GM18505 (cell line): Measurements from ENCODE around the gene NEURL1.

Experiments used
- ATAC-seq: cut with Tn5 transposase; IDR thresholded peaks from one replicate; pipeline ENCODE4 v1.9.1; 2021; ENCODE audit not compliant: unreplicated experiment
- POLR2A ChIP-seq: IDR thresholded peaks from 4 replicates; pipeline ENCODE4 v1.6.1; 2011; ENCODE audit warnings: borderline replicate concordance; ENCODE audit not compliant: insufficient read depth, insufficient read length; ENCODE audit errors: extremely low read depth

NEURL1 gene

GRCh38 chr10:103504181-103504783 is 10.8 kb downstream of the NEURL1 start:
- ATAC-seq: no peak
- no peak for TF ChIP-seq POLR2A

DNA sequence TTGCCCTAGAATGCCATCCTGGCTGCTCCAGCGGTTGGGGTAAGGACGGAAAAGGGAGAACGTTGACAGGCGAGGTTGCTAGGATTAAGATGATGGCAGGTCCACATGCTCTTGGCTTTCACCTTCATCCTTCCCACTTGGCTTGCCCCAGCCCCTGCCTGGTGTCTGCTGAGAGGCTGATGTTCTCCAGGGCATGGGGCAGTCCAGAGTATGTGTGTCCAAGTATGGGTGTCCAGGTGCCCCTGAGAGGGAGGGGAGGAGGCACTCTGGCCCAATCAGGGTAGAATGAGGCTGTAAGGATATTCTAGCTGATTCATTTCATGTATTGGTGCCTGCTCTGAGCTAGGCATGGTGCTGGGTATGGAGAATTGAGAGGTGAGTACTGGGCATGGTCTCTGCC is 12.6 kb downstream of the NEURL1 start:
- no peak for ATAC-seq
- no peak for TF ChIP-seq POLR2A

- no peak for ATAC-seq
Measured at GRCh38 chr10:103507235-103508191, 14.0 kb downstream of the NEURL1 start.

GRCh38 chr10:103510046-103510685 is 16.7 kb downstream of the NEURL1 start:
- no peak for TF ChIP-seq POLR2A
- ATAC-seq: no peak

More at GRCh38 chr10:103507235-103508191, 14.0 kb downstream of the NEURL1 start:
- TF ChIP-seq POLR2A: no peak

DNA sequence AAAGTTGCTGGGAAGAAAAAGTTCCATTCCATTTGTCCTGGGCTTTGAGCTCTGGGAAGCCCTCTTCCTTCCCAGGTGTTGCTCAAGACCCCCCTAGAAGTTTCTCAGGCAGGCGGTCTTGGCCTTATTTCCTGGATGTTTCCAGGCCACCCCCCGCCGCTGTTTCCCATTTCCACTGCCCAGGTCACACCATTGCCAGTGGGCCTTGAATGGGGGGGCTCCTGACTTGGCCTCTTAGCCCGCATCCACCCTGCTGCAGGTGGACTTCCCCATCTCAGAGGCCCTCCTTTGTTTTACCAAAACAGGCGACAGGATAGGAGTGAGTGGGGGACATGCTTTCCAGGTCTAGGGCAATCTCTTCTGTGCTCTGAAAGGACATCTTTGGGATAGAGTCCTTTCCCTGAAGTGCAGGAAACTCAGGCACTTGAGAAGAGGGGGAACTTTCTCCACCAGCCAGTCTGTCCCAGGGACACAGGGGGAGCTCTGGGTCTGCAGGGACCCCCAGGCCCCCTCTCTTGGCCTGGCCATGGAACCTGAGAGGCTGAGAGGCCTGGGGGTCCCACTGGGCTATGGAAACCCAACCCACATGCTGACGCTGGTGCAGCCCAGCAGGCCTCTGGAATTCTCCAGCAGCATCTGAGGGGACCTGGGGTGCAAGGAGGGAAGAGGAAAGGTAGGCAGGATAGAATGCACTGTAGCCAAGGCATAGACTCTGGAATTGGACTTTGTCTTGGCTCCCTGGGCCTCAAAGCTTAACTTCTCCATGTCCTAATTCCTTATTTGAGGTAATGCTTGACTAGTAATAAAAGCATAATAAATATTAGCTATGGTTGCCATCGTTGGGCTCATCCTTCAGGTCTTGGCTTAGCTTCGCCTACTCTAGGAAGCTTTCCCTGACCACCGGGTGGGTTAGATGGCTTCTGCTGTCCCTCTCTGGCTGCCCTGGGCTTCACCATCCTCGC is 17.6 kb downstream of the NEURL1 start:
- TF ChIP-seq POLR2A: no peak
- ATAC-seq: no peak

- no peak for TF ChIP-seq POLR2A
Measured at GRCh38 chr10:103512166-103512565, 18.7 kb downstream of the NEURL1 start.

GRCh38 chr10:103512591-103513379 is 19.3 kb downstream of the NEURL1 start:
- no peak for ATAC-seq
- TF ChIP-seq POLR2A: no peak

More at GRCh38 chr10:103512166-103512565, 18.7 kb downstream of the NEURL1 start:
- no peak for ATAC-seq

GRCh38 chr10:103513380-103514060 is 20.0 kb downstream of the NEURL1 start:
- no peak for ATAC-seq
- TF ChIP-seq POLR2A: no peak

GRCh38 chr10:103514244-103514643 is 20.7 kb downstream of the NEURL1 start:
- no peak for ATAC-seq
- no peak for TF ChIP-seq POLR2A

GRCh38 chr10:103517234-103518085 is 24.0 kb downstream of the NEURL1 start:
- no peak for ATAC-seq
- TF ChIP-seq POLR2A: no peak
